ENCODE measurements around the gene TMIGD1.

The TMIGD1 gene

GRCh38 chr17:30278032-30278431, 55.8 kb downstream of the TMIGD1 start:
- FAIRE-seq (no peak), DNase-seq (ENCODE audit: insufficient read length, low spot score) (no peak)
- TF ChIP-seq POLR2AphosphoS5 (IDR thresholded peaks at IDR 0.05; ENCODE audit: low read depth, low read length) = no peak
- TF ChIP-seq POLR2A (IDR thresholded peaks at IDR 0.05; ENCODE audit: low read depth, low read length) = no peak
- TF ChIP-seq PAX5 (IDR thresholded peaks at IDR 0.05; ENCODE audit: insufficient read depth, low read length, severe bottlenecking) = no peak
- TF ChIP-seq SPI1 (IDR thresholded peaks at IDR 0.05; ENCODE audit: low read depth, low read length) = no peak
- no peak for TF ChIP-seq TAF1 (IDR thresholded peaks at IDR 0.05; ENCODE audit: low read depth, low read length)
- no peak for TF ChIP-seq POU2F2 (IDR thresholded peaks at IDR 0.05; ENCODE audit: low read depth, low read length)

DNA sequence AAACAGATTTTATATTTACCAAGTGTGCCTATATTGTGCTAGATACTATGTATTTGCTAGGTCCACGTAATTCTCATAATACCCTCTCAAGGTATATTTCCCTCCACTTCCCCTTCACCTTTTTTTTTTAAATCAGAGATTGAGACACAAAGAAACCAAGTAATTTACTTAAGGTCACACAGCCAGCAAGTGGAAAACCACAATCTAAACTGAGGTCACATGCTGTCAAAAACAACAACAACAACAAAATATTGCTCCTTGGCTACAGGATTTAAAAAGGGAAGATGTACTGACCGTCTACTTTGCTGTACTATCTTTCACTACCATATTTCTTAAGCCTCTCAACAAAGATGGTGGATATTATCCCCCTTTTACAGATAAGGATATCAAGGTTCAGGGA, 57.9 kb downstream of the TMIGD1 start:
- no peak for DNase-seq (ENCODE audit: insufficient read length, low spot score)
- no peak for FAIRE-seq
- TF ChIP-seq SPI1 (IDR thresholded peaks at IDR 0.05; ENCODE audit: low read depth, low read length) = no peak
- no peak for TF ChIP-seq TAF1 (IDR thresholded peaks at IDR 0.05; ENCODE audit: low read depth, low read length)
- TF ChIP-seq PAX5 (IDR thresholded peaks at IDR 0.05; ENCODE audit: insufficient read depth, low read length, severe bottlenecking) = no peak
- TF ChIP-seq POLR2AphosphoS5 (IDR thresholded peaks at IDR 0.05; ENCODE audit: low read depth, low read length) = no peak
- TF ChIP-seq POLR2A (IDR thresholded peaks at IDR 0.05; ENCODE audit: low read depth, low read length) = no peak
- TF ChIP-seq POU2F2 (IDR thresholded peaks at IDR 0.05; ENCODE audit: low read depth, low read length) = no peak

- FAIRE-seq = no peak
Measured at GRCh38 chr17:30274887-30275286, 59.0 kb downstream of the TMIGD1 start.

DNA sequence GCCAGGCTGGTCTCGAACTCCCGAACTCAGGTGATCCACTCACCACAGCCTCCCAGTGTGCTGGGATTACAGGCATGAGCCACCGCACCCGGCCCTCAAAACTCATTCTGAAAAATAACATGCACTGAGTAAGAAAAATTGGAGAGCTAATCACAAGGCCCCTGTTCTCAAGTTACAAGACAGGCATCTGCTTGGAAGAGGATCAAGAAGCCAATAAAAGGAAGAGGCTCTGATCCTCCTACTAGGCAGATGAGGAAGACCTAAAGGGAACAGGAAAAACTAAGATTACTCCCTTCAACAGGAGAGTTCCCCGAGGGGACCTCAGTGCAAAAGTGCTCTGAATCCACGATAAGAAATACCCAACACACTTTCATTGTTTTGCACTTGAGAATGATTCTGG, 60.5 kb downstream of the TMIGD1 start:
- FAIRE-seq = no peak
- DNase-seq (ENCODE audit: insufficient read length, low spot score) = no peak
- TF ChIP-seq POU2F2 (IDR thresholded peaks at IDR 0.05; ENCODE audit: low read depth, low read length) (no peak), POLR2A (IDR thresholded peaks at IDR 0.05; ENCODE audit: low read depth, low read length) (no peak), SPI1 (IDR thresholded peaks at IDR 0.05; ENCODE audit: low read depth, low read length) (no peak), TAF1 (IDR thresholded peaks at IDR 0.05; ENCODE audit: low read depth, low read length) (no peak), PAX5 (IDR thresholded peaks at IDR 0.05; ENCODE audit: insufficient read depth, low read length, severe bottlenecking) (no peak), POLR2AphosphoS5 (IDR thresholded peaks at IDR 0.05; ENCODE audit: low read depth, low read length) (no peak)

More at GRCh38 chr17:30274887-30275286, 59.0 kb downstream of the TMIGD1 start:
- no peak for DNase-seq (ENCODE audit: insufficient read length, low spot score)
- TF ChIP-seq TAF1 (IDR thresholded peaks at IDR 0.05; ENCODE audit: low read depth, low read length) (no peak), POLR2AphosphoS5 (IDR thresholded peaks at IDR 0.05; ENCODE audit: low read depth, low read length) (no peak), POU2F2 (IDR thresholded peaks at IDR 0.05; ENCODE audit: low read depth, low read length) (no peak), POLR2A (IDR thresholded peaks at IDR 0.05; ENCODE audit: low read depth, low read length) (no peak), SPI1 (IDR thresholded peaks at IDR 0.05; ENCODE audit: low read depth, low read length) (no peak), PAX5 (IDR thresholded peaks at IDR 0.05; ENCODE audit: insufficient read depth, low read length, severe bottlenecking) (no peak)

GRCh38 chr17:30271102-30271501, 62.8 kb downstream of the TMIGD1 start:
- no peak for TF ChIP-seq TAF1 (IDR thresholded peaks at IDR 0.05; ENCODE audit: low read depth, low read length)
- TF ChIP-seq PAX5 (IDR thresholded peaks at IDR 0.05; ENCODE audit: insufficient read depth, low read length, severe bottlenecking) = no peak
- TF ChIP-seq POLR2AphosphoS5 (IDR thresholded peaks at IDR 0.05; ENCODE audit: low read depth, low read length) = no peak
- no peak for TF ChIP-seq POLR2A (IDR thresholded peaks at IDR 0.05; ENCODE audit: low read depth, low read length)
- no peak for TF ChIP-seq POU2F2 (IDR thresholded peaks at IDR 0.05; ENCODE audit: low read depth, low read length)
- TF ChIP-seq SPI1 (IDR thresholded peaks at IDR 0.05; ENCODE audit: low read depth, low read length) = no peak
- peak; percentile 23 for FAIRE-seq
- DNase-seq (ENCODE audit: insufficient read length, low spot score) = no peak

GRCh38 chr17:30267625-30268024, 66.2 kb downstream of the TMIGD1 start:
- DNase-seq (ENCODE audit: insufficient read length, low spot score) (no peak), FAIRE-seq (no peak)
- no peak for TF ChIP-seq SPI1 (IDR thresholded peaks at IDR 0.05; ENCODE audit: low read depth, low read length)
- TF ChIP-seq POU2F2 (IDR thresholded peaks at IDR 0.05; ENCODE audit: low read depth, low read length) = no peak
- no peak for TF ChIP-seq POLR2A (IDR thresholded peaks at IDR 0.05; ENCODE audit: low read depth, low read length)
- TF ChIP-seq POLR2AphosphoS5 (IDR thresholded peaks at IDR 0.05; ENCODE audit: low read depth, low read length) = no peak
- TF ChIP-seq TAF1 (IDR thresholded peaks at IDR 0.05; ENCODE audit: low read depth, low read length) = no peak
- TF ChIP-seq PAX5 (IDR thresholded peaks at IDR 0.05; ENCODE audit: insufficient read depth, low read length, severe bottlenecking) = no peak
